GM21619 (cell line): ENCODE data around the gene NDUFS1.
"Not testable (repeated sequence)": the region's sequence is repeated elsewhere in the genome, so short reads cannot be mapped to it uniquely, and the experiment has no call there.

Experiments used
- ATAC-seq: cut with Tn5 transposase; IDR thresholded peaks from one replicate; pipeline ENCODE4 v1.9.1; 2021; ENCODE audit not compliant: unreplicated experiment

Gene NDUFS1

DNA sequence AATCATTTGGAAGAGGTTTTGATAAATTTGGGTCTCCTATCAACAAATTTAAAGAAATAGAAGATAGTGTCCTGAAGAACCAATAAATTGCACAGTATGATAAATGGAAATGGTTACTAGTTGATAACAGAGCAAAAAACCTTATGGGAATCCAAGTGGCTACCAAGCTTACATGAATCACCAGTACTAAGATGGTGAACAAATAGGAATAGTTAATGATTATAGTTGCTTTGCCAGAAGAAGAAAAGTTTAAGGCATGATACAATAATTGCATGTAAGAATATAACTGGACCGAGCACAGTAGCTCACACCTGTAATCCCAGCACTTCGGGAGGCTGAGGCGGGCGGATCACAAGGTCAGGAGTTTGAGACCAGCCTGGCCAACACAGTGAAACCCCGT is 53.7 kb downstream of the NDUFS1 start:
- ATAC-seq: no peak

GRCh38 chr2:206105038-206105437 is 54.2 kb downstream of the NDUFS1 start:
- ATAC-seq: no peak

DNA sequence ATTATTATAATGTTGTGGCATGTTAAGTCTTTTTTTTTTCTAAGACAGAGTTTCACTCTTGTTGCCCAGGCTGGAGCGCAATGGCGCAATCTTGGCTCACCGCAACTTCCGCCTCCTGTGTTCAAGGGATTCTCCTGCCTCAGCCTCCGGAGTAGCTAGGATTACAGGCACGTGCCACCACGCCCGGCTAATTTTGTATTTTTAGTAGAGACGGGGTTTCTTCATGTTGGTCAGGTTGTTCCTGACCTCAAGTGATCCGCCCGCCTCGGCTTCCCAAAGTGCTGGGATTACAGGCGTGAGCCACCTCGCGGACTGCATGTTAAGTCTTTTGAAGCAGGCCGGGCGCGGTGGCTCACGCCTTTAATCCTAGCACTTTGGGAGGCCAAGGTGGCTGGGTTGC is 60.4 kb downstream of the NDUFS1 start:
- not testable (repeated sequence) for ATAC-seq

GRCh38 chr2:206098471-206098870 is 60.8 kb downstream of the NDUFS1 start:
- ATAC-seq: no peak

- ATAC-seq: no peak
Measured at GRCh38 chr2:206096876-206097275, 62.4 kb downstream of the NDUFS1 start.

DNA sequence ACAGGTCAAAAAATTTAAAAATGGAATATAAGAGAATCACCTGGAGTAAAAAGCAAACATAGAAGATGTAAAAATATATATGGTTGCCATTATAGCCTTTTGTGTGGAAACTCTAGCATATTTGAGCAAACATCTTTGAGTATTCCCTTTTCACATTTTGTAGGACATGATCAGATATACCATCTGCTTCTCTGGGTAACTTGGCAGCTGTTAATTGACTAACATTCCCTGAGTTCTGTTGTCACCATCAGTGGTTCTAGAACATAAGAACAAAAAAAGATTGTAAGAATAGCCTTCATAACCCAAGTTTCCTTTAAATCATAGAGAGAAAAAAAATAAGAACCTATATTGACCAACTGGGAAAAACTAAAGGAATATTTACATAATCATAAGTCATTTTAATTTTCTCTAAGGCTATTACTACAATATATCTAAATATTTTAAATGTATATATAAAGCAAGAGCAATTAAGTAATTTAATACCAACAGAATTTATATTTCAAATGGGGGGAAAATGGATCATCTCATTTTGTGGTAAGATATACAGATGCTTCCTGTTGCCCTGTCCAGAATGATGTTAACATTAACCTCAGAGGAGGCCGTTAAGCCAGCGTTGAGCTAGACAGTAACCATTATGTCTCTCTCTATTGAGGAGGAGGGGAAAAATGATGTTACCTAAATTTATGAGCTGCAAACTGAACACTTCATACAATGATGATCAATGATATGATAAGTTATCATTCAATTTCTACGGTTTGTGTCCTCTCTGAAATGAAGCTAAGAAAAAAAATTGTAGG is 63.5 kb downstream of the NDUFS1 start:
- no peak for ATAC-seq

DNA sequence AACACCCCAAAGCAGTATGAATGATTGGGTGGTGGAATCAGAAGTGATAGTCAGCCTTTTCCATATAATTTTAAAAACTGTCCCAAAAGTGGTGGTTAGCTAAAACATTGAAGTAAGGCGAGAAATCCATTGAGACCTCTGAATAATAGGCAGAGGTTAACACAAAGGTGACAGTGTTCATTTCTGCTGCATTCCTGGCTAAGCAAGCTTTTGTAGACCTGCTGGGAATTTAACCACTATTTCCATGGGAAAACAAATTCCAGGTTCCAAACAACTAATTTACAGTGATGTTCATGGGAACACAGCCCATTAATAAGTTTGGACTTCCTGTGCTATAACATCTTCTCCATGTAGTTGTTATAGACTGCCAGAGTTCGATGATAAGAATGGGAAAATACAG is 66.9 kb downstream of the NDUFS1 start:
- ATAC-seq: no peak

DNA sequence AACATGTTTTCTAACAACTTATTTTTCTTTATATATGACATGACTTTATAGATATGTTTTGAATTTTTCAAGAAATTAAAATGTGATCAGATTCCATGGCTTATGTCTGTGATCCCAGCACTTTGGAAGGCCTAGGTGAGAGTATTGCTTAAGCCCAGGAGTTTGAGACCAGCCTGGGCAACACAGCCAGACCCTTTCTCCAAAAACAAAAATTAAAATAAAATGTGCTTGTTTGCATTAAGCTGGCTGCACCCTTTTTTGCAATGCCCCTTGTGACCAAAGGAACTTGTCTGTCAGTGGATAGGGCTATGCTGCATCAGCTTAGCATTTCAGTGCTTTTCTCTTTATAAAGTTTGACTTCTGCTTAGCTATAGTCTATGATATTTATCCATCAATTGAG is 71.0 kb downstream of the NDUFS1 start:
- no peak for ATAC-seq

GRCh38 chr2:206086716-206087350 is 72.4 kb downstream of the NDUFS1 start:
- ATAC-seq: no peak

DNA sequence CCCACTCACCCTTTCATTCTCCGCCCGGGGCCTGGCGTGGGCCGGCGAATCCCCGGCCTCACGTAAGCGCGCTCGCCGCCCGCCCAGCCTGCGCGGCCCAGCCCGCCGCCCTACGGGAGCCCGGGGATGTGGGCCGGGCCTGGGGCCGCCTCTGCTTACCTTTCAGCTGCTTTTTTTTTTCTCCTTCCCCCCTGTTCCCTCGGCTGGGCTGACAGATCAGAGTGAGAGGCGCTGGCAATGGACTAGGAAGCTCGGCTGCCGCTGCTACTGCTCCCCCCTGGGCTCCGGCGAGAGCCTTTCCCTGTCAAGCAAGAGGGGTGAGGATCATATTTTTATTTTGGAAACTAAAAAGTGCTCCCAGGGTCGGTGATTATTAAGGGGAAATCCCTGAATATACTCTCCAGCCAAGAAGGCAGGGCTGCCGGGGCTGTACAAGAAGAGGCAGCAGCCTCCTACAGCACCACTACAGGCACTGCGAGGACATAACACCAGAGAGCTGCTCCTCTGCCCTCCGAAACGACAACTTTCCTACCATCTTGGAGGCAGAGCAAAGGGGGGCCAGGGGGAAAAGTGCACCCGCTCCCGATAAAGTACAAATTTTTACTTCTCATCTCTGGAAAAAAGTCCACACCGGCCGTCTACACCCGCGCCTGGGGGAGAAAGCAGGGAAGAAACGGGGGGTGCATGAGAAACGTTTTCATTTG is 73.3 kb downstream of the NDUFS1 start, which contains the start of gene INO80D:
Gene INO80D, minus strand, starts transcription at position 433 of the 704 bp plus-strand sequence. CDS start 23,158 bp downstream, outside the sequence.
- peak; percentile 83 for ATAC-seq

DNA sequence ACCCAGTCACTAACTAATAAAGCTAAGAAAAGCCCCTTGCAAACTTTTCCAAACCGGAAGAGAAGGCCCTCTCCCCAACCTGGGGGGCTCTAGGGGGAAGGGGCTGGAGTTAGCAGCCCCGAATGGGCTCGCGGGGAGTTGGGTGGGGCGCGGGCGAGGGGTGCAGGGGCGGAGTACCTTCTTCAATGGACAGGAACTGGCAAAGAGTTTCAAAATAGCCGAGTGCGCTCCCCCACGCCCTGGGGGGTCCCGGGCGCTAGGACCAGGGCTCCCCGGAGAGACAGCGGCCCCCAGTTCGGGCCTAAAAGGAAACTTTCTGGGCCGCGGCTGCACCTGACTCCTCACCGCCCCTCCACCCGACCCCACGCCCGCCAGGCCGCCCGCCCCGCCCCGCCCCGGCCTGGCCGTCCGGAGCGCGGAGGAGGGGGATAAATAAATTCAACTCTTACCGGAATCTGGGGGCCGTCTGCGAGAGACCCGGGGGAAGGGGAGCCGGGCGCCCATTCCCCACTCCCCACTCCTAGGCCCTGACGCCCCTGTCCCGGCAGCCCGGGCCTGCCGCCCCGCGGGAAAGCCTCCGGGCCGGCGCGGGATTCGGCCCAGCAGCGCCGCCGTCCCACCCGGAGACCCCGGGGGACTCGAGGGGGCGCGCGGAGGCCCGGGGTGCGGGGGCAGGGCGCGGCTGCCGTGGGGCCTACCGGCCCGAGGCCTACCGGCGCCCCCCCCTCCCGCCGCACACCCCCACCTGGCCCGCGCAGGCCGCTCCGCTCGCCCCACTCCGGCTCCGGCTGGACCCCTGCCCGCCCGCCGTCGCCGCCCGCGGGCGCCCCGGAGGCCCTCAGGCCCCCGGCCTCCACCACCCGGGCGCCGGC is 74.1 kb downstream of the NDUFS1 start:
- ATAC-seq: peak; percentile 25

DNA sequence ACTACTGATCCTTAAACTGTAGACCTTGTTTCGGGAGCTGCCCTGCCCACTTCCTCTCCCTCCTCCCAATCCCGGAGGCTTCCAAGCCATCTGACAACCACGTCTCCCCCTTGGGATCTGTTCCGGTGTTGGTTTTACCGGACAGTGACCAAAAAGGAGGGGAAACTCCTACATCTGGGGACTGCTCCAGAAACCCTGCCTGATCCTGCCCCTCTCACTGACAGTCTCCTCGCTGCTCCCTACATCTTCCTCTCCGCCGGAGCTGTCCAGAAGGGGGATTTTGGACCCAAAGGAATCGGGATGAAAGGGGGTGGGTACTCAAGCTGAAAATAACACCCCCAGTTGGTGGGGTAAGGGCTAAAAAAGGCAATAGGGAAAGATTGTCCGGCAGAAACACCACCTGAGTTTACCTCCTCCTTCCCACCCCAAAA is 74.8 kb downstream of the NDUFS1 start:
- no peak for ATAC-seq

DNA sequence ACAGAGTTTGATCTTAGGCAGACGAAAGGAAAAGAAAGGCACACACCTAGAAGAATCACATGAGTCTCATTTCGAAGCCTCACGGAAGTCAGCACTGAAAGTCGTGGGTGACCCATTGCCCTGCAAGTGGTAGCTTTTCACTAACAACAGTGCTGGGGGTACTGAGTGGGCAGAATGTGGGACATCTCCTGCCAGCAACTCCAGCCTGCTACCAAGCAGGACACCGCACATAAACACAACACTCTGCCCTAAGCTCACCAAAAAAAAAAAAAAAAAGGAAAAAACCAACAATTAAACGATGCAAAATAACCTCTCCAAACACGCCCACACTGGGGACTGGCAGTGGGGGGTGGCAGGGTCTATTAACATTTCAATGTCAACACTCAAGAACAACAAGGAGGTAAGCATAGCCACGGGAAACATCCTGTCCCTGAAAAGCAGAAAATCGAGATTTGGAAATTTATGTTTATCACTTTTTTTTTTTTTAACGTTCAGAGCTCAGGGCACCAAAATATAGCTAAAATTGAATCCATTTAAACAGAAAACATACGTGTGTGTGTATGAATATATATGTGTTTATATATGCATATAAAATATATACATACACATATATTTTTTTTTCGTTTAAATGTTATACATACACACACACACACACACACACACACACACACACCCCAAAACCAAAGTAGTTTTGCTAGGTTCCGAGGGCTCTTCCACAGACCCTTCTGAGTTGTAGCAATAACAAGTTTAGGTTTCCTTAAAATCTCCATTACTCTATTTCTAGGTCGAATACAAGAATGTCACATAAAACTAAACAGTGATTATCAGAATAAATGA is 75.4 kb downstream of the NDUFS1 start:
- peak; percentile 20 for ATAC-seq

GRCh38 chr2:206082298-206082843 is 76.9 kb downstream of the NDUFS1 start:
- no peak for ATAC-seq

- ATAC-seq: no peak
Measured at GRCh38 chr2:206080927-206081326, 78.3 kb downstream of the NDUFS1 start.

DNA sequence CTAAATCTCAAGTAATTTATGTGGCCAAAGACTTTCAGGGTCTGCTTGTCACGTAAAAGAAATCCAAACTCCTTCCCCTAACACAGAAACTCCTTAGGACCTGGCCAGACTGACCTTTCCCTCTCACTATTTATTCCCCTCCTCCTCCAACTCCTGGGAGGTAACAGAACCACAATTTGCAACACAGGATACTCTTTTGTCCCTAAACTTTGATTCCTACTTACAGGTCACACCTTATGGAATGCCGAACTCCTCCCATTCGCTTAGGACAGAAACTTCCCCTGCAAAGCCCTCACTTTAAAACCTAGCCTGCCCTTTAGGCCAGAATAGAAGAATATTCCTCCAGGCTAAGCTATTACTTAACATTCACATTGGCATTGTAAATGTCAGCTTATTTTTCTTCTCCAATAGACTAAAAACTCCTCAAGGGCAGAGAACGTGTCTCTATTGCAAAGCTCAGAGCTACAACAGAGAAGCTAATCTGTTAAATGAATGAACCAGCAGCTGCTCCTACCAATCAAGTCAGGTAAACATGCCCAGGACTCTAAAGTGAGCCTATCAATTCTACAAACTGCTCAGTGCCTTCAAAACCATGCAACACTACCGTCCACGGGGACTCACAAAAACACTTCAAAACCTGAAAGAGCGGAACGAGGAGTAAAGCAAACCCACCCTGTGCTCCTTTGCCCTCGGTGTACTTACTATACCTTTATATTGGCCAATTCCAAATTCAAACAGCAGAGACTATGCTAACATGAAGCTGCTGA is 79.4 kb downstream of the NDUFS1 start:
- ATAC-seq: no peak

- not testable (repeated sequence) for ATAC-seq
Measured at GRCh38 chr2:206077879-206078278, 81.4 kb downstream of the NDUFS1 start.

DNA sequence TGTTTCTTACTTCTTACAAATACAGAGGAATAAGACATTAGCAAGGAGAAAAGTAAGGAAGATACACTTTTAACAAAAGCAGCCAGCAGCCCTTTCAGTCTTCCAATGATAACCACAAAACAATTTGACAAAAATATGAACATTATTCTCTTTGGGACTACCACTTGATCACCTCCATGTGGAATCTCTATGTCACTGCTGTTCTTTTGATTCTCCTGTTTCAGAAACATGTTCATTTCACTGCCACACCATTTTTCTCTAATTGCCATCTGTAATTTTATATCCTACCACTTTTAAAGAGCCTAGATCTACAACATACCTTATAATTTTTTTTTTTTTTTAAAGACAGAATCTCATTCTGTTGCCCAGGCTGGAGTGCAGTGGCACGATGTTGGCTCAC is 84.1 kb downstream of the NDUFS1 start:
- ATAC-seq: no peak

GRCh38 chr2:206071807-206072206 is 87.4 kb downstream of the NDUFS1 start:
- no peak for ATAC-seq
